HG03457 (cell line): ENCODE results near the gene CROCC2.

Source experiments
- ATAC-seq: cut with Tn5 transposase; IDR thresholded peaks from one replicate; pipeline ENCODE4 v1.9.1; 2021; ENCODE audit warnings: moderate number of reproducible peaks; ENCODE audit not compliant: unreplicated experiment

Gene CROCC2

GRCh38 chr2:241008711-241009121 is 102.6 kb downstream of the CROCC2 start:
- ATAC-seq: no peak

GRCh38 chr2:241009191-241009590 is 103.1 kb downstream of the CROCC2 start:
- ATAC-seq: no peak

GRCh38 chr2:241009601-241010530 is 103.7 kb downstream of the CROCC2 start:
- ATAC-seq: no peak

GRCh38 chr2:241010531-241011295 is 104.6 kb downstream of the CROCC2 start:
- no peak for ATAC-seq

GRCh38 chr2:241011296-241011600 is 105.1 kb downstream of the CROCC2 start:
- no peak for ATAC-seq

- no peak for ATAC-seq
Observed at GRCh38 chr2:241011751-241012510, 105.8 kb downstream of the CROCC2 start.

GRCh38 chr2:241014224-241014623 is 108.1 kb downstream of the CROCC2 start:
- ATAC-seq: no peak

GRCh38 chr2:241014764-241015163 is 108.6 kb downstream of the CROCC2 start:
- ATAC-seq: no peak

- no peak for ATAC-seq
Observed at GRCh38 chr2:241015439-241015838, 109.3 kb downstream of the CROCC2 start.

GRCh38 chr2:241017228-241017940 is 111.2 kb downstream of the CROCC2 start:
- no peak for ATAC-seq

GRCh38 chr2:241018051-241018891 is 112.1 kb downstream of the CROCC2 start:
- no peak for ATAC-seq

GRCh38 chr2:241019441-241020139 is 113.5 kb downstream of the CROCC2 start:
- ATAC-seq: no peak

GRCh38 chr2:241020201-241020600 is 114.1 kb downstream of the CROCC2 start:
- no peak for ATAC-seq

GRCh38 chr2:241020629-241021190 is 114.6 kb downstream of the CROCC2 start:
- ATAC-seq: no peak

- no peak for ATAC-seq
Observed at GRCh38 chr2:241025639-241026038, 119.5 kb downstream of the CROCC2 start.

- ATAC-seq: no peak
Observed at GRCh38 chr2:241029599-241030332, 123.6 kb downstream of the CROCC2 start.

- no peak for ATAC-seq
Observed at GRCh38 chr2:241030333-241030680, 124.2 kb downstream of the CROCC2 start.

- no peak for ATAC-seq
Observed at GRCh38 chr2:241030883-241031282, 124.7 kb downstream of the CROCC2 start.
